HepG2 (cell line): ENCODE data around the gene PHLDB1. TPM values are rescaled to one million over a fixed set of nuclear protein-coding genes. Genes with fewer than 3 reads are reported as not detected.
A peak's percentile ranks its signal among the peaks of the same experiment; 100 is the strongest.

ENCODE experiments used
- CBX1 ChIP-seq: IDR thresholded peaks from one replicate; pipeline ENCODE4 v1.6.1; 2016; ENCODE audit warnings: antibody characterized with exemption, low read depth
- CENPBD1 ChIP-seq: sonication (generic); formaldehyde crosslinking; IDR thresholded peaks from 2 replicates; pipeline ENCODE4 v1.8.0; 2022; ENCODE audit warnings: missing genetic modification reagents, low read depth, mild to moderate bottlenecking, borderline replicate concordance
- CENPT ChIP-seq: sonication (generic); formaldehyde crosslinking; IDR thresholded peaks from 2 replicates; pipeline ENCODE4 v1.8.0; 2022; ENCODE audit warnings: low read depth, mild to moderate bottlenecking, moderate library complexity, missing genetic modification reagents
- CREB1 ChIP-seq, 2 experiments: fragments of 450-650 bp in 1 of 2; IDR thresholded peaks; 2 replicates each; pipeline ENCODE4 v1.6.1; 2016 to 2017; ENCODE audit warnings: control low read depth in 1 of 2, mild to moderate bottlenecking in 1 of 2, missing compliant biosample characterization in 1 of 2, missing genetic modification characterization in 1 of 2
- ELF4 ChIP-seq: sonication (generic); formaldehyde crosslinking; IDR thresholded peaks from 2 replicates; pipeline ENCODE4 v1.5.0; 2020; ENCODE audit warnings: missing genetic modification reagents, mild to moderate bottlenecking, moderate library complexity, borderline replicate concordance
- HOXA5 ChIP-seq: sonication (generic); formaldehyde crosslinking; IDR thresholded peaks from 2 replicates; pipeline ENCODE4 v1.4.0; 2020; ENCODE audit warnings: missing genetic modification reagents
- NAIF1 ChIP-seq: sonication (generic); formaldehyde crosslinking; IDR thresholded peaks from 2 replicates; pipeline ENCODE4 v1.5.0; 2020; ENCODE audit warnings: mild to moderate bottlenecking, missing genetic modification reagents, borderline replicate concordance
- NFYB ChIP-seq: sonication (generic); formaldehyde crosslinking; IDR thresholded peaks from 2 replicates; pipeline ENCODE4 v1.4.0; 2020; ENCODE audit warnings: missing genetic modification reagents
- PRMT3 ChIP-seq: sonication (generic); formaldehyde crosslinking; IDR thresholded peaks from 2 replicates; pipeline ENCODE4 v1.8.1; 2022; ENCODE audit warnings: low read depth, mild to moderate bottlenecking, moderate library complexity, missing genetic modification reagents, borderline replicate concordance
- SALL1 ChIP-seq: sonication (generic); formaldehyde crosslinking; IDR thresholded peaks from 2 replicates; pipeline ENCODE4 v1.8.0; 2022; ENCODE audit warnings: mild to moderate bottlenecking, missing genetic modification reagents
- SMAD3 ChIP-seq: sonication (generic); formaldehyde crosslinking; IDR thresholded peaks from 2 replicates; pipeline ENCODE4 v1.4.0; 2020; ENCODE audit warnings: missing genetic modification reagents
- TSC22D2 ChIP-seq: sonication (generic); formaldehyde crosslinking; IDR thresholded peaks from 2 replicates; pipeline ENCODE4 v1.5.1; 2020; ENCODE audit warnings: missing genetic modification reagents, mild to moderate bottlenecking, borderline replicate concordance
- WIZ ChIP-seq: sonication (generic); formaldehyde crosslinking; IDR thresholded peaks from 2 replicates; pipeline ENCODE4 v1.5.1; 2020; ENCODE audit warnings: mild to moderate bottlenecking, missing genetic modification reagents
- ZNF142 ChIP-seq: sonication (generic); formaldehyde crosslinking; IDR thresholded peaks from 2 replicates; pipeline ENCODE4 v1.4.0; 2020; ENCODE audit warnings: missing genetic modification reagents
- ZNF772 ChIP-seq: sonication (generic); formaldehyde crosslinking; IDR thresholded peaks from 2 replicates; pipeline ENCODE4 v1.5.0; 2020; ENCODE audit warnings: mild to moderate bottlenecking, missing genetic modification reagents
- ZNF850 ChIP-seq: sonication (generic); formaldehyde crosslinking; conservative IDR thresholded peaks from 2 replicates; pipeline ENCODE4 v1.9.0; 2021; ENCODE audit warnings: mild to moderate bottlenecking, missing genetic modification reagents
- polyA plus RNA-seq, 8 experiments: library from polyadenylated mRNA; depleted of rRNA in 3 of 8; stranded (reverse) in 7 of 8; unstranded in 1 of 8; fragments of >200 nt; fragmentation: Illumina TruSeq in 4 of 8; extraction: Trizol in 4 of 8; gene quantifications; 2 replicates each; pipeline versions ENCODE4 v1.2.1 to v1.2.3, GENCODE V29; 2011 to 2016; ENCODE audit warnings: low read depth in 4 of 8, missing spikeins in 1 of 8, mixed read lengths in 1 of 8; ENCODE audit not compliant: insufficient read depth in 1 of 8
- total RNA-seq, 5 experiments: library from RNA; depleted of rRNA; stranded (reverse); fragments of >200 nt; fragmentation: Illumina TruSeq; extraction: Trizol; gene quantifications; 2 replicates each; pipeline ENCODE4 v1.2.3, GENCODE V29; 2016; ENCODE audit warnings: low read depth in 1 of 5
- TF ChIP-seq, protein P1 (sequence below): sonication (generic); formaldehyde crosslinking; IDR thresholded peaks from 2 replicates; pipeline ENCODE4 v1.8.1; 2022; ENCODE audit warnings: mild to moderate bottlenecking, missing genetic modification reagents
- TF ChIP-seq, protein P2 (sequence below): sonication (generic); formaldehyde crosslinking; IDR thresholded peaks from 2 replicates; pipeline ENCODE4 v1.4.0; 2020; ENCODE audit warnings: mild to moderate bottlenecking, low read depth, missing genetic modification reagents
- TF ChIP-seq, protein P3 (sequence below): sonication (generic); formaldehyde crosslinking; IDR thresholded peaks from 2 replicates; pipeline ENCODE4 v1.8.0; 2022; ENCODE audit warnings: low read depth, missing genetic modification reagents

Gene PHLDB1
- total and polyA plus RNA-seq, 2 of the 13 experiments (the other 11 are each of a cell fraction or from before 2014, with no cell fraction given): 13.8 to 14.2 TPM

- TF ChIP-seq ZNF142 (CRISPR knock-in tag) (no peak), TSC22D2 (no peak), CREB1 (IDR thresholded peaks at IDR 0.05) (no peak), CREB1 (CRISPR knock-in tag; IDR thresholded peaks at IDR 0.05) (peak; percentile 45), NAIF1 (CRISPR knock-in tag) (no peak; the same call in none of the 2 replicates), SALL1 (peak; percentile 63), ZNF850 (no peak), CENPT (CRISPR knock-in tag) (no peak), NFYB (no peak), PRMT3 (CRISPR knock-in tag) (no peak), CBX1 (peak; percentile 80), WIZ (CRISPR knock-in tag) (0 out of 2 replicates have a peak, but pooled peaks have one; percentile 34), ZNF772 (peak; percentile 49; the same call in 1 of the 2 replicates), CENPBD1 (CRISPR knock-in tag) (no peak), SMAD3 (CRISPR knock-in tag) (peak; percentile 55; the same call in 1 of the 2 replicates), ELF4 (CRISPR knock-in tag) (peak; percentile 70; the same call in 1 of the 2 replicates), HOXA5 (CRISPR knock-in tag) (no peak)
- TF ChIP-seq, protein P1, sequence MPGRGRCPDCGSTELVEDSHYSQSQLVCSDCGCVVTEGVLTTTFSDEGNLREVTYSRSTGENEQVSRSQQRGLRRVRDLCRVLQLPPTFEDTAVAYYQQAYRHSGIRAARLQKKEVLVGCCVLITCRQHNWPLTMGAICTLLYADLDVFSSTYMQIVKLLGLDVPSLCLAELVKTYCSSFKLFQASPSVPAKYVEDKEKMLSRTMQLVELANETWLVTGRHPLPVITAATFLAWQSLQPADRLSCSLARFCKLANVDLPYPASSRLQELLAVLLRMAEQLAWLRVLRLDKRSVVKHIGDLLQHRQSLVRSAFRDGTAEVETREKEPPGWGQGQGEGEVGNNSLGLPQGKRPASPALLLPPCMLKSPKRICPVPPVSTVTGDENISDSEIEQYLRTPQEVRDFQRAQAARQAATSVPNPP (CRISPR knock-in tag): no peak
- TF ChIP-seq, protein P2, sequence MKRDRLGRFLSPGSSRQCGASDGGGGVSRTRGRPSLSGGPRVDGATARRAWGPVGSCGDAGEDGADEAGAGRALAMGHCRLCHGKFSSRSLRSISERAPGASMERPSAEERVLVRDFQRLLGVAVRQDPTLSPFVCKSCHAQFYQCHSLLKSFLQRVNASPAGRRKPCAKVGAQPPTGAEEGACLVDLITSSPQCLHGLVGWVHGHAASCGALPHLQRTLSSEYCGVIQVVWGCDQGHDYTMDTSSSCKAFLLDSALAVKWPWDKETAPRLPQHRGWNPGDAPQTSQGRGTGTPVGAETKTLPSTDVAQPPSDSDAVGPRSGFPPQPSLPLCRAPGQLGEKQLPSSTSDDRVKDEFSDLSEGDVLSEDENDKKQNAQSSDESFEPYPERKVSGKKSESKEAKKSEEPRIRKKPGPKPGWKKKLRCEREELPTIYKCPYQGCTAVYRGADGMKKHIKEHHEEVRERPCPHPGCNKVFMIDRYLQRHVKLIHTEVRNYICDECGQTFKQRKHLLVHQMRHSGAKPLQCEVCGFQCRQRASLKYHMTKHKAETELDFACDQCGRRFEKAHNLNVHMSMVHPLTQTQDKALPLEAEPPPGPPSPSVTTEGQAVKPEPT: 0 out of 2 replicates have a peak, but pooled peaks have one; percentile 26
- TF ChIP-seq, protein P3, sequence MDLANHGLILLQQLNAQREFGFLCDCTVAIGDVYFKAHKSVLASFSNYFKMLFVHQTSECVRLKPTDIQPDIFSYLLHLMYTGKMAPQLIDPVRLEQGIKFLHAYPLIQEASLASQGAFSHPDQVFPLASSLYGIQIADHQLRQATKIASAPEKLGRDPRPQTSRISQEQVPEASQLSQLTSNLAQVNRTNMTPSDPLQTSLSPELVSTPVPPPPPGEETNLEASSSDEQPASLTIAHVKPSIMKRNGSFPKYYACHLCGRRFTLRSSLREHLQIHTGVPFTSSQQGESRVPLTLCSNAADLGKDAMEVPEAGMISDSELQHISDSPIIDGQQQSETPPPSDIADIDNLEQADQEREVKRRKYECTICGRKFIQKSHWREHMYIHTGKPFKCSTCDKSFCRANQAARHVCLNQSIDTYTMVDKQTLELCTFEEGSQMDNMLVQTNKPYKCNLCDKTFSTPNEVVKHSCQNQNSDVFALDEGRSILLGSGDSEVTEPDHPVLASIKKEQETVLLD (CRISPR knock-in tag): no peak
These were observed 13.2 kb downstream of the PHLDB1 start (continued) for GRCh38 chr11:118620529-118621070.
